HepG2 (cell line): Measurements from ENCODE around the gene CCL19.

Source experiments
- CTCF ChIP-seq: sonication (generic); formaldehyde crosslinking; IDR thresholded peaks from 2 replicates; pipeline ENCODE4 v1.5.0; 2020; ENCODE audit warnings: mild to moderate bottlenecking, missing genetic modification reagents, moderate library complexity
- EP300 ChIP-seq, 3 experiments: sonication (generic) in 1 of 3; formaldehyde crosslinking in 1 of 3; IDR thresholded peaks; 2 replicates each; pipeline versions ENCODE4 v1.5.1 to v1.6.1; 2011 to 2020; ENCODE audit warnings: low read depth in 2 of 3, low read length in 2 of 3, borderline replicate concordance in 1 of 3, improper control_type of control experiment in 1 of 3, mild to moderate bottlenecking in 1 of 3, missing genetic modification reagents in 1 of 3, moderate library complexity in 1 of 3
- ETS1 ChIP-seq: sonication (generic); formaldehyde crosslinking; IDR thresholded peaks from 2 replicates; pipeline ENCODE4 v1.4.0; 2020; ENCODE audit warnings: missing genetic modification reagents
- MBNL3 ChIP-seq: fragments of 250-450 bp; sonication (Bioruptor Pico); conservative IDR thresholded peaks from 2 replicates; pipeline ENCODE4 v1.8.0; 2022; ENCODE audit warnings: mild to moderate bottlenecking, inconsistent platforms
- PCBP2 ChIP-seq: fragments of 200-400 bp; formaldehyde crosslinking; optimal IDR thresholded peaks from 2 replicates; pipeline ENCODE3; 2018; ENCODE audit warnings: low read length, low read depth; ENCODE audit not compliant: poor library complexity, severe bottlenecking
- RFXAP ChIP-seq: sonication (generic); formaldehyde crosslinking; IDR thresholded peaks from 2 replicates; pipeline ENCODE4 v1.4.0; 2020; ENCODE audit warnings: missing genetic modification reagents, borderline replicate concordance
- THYN1 ChIP-seq: sonication (generic); formaldehyde crosslinking; IDR thresholded peaks from 2 replicates; pipeline ENCODE4 v1.8.1; 2023; ENCODE audit warnings: low read depth, mild to moderate bottlenecking, moderate library complexity, missing genetic modification reagents, borderline replicate concordance
- ZNF280B ChIP-seq: sonication (generic); formaldehyde crosslinking; IDR thresholded peaks from 2 replicates; pipeline ENCODE4 v1.5.0; 2020; ENCODE audit warnings: missing genetic modification reagents, mild to moderate bottlenecking, borderline replicate concordance
- ZSCAN29 ChIP-seq: sonication (generic); formaldehyde crosslinking; conservative IDR thresholded peaks from 2 replicates; pipeline ENCODE4 v1.4.0; 2020; ENCODE audit warnings: mild to moderate bottlenecking, missing genetic modification reagents

- TF ChIP-seq RFXAP (CRISPR knock-in tag) (no peak), EP300 (IDR thresholded peaks at IDR 0.05; ENCODE audit: low read depth in 2 of 2, low read length in 2 of 2) (no peak), EP300 (CRISPR knock-in tag; IDR thresholded peaks at IDR 0.05; ENCODE audit: borderline replicate concordance) (no peak), CTCF (CRISPR knock-in tag) (no peak), PCBP2 (no peak), THYN1 (no peak), ETS1 (CRISPR knock-in tag) (no peak), MBNL3 (CRISPR knock-in tag) (no peak), ZNF280B (CRISPR knock-in tag) (no peak), ZSCAN29 (CRISPR knock-in tag) (no peak)
Measured at GRCh38 chr9:34674440-34674839, 16.6 kb downstream of the CCL19 start.
